CD14-positive monocyte (primary cell): ENCODE measurements around the gene TUBB3. TPM values are rescaled to one million over a fixed set of nuclear protein-coding genes. Genes with fewer than 3 reads are reported as not detected.

Experiments
- DNase-seq, 3 donors: peaks; one replicate each; pipeline ENCODE4 v3.0.0-alpha.2; 2011 to 2022
- H2AFZ ChIP-seq: 2 replicates; pipeline ENCODE4 v1.6.0; 2012; ENCODE audit warnings: mild to moderate bottlenecking, low read depth, low read length, inconsistent platforms; ENCODE audit not compliant: insufficient read depth, poor library complexity, severe bottlenecking
- H3K27ac ChIP-seq, 2 donors: 1 replicate in 1 of 2; 2 replicates in 1 of 2; pipeline ENCODE4 v1.5.1; 2012 to 2013; ENCODE audit warnings: low read length in 2 of 2, control low read depth in 1 of 2, inconsistent platforms in 1 of 2, low read depth in 1 of 2, mild to moderate bottlenecking in 1 of 2
- H3K27me3 ChIP-seq, 2 donors: one replicate each; pipeline versions ENCODE4 v1.6.0 to v1.6.1; 2011 to 2013; ENCODE audit warnings: low read length in 2 of 2; ENCODE audit not compliant: control insufficient read depth in 2 of 2, insufficient read depth in 2 of 2
- H3K36me3 ChIP-seq, 2 donors: replicated peaks in 1 of 2; 1 replicate in 1 of 2; 2 replicates in 1 of 2; pipeline versions ENCODE4 v1.5.1 to v1.6.1; 2012 to 2013; ENCODE audit warnings: low read length in 2 of 2, control low read depth in 1 of 2, inconsistent platforms in 1 of 2, mild to moderate bottlenecking in 1 of 2; ENCODE audit not compliant: insufficient read depth in 2 of 2, control insufficient read depth in 1 of 2
- H3K4me1 ChIP-seq, 2 donors: 1 replicate in 1 of 2; 2 replicates in 1 of 2; pipeline versions ENCODE4 v1.5.1 to v1.6.1; 2012 to 2013; ENCODE audit warnings: low read length in 2 of 2, control low read depth in 1 of 2, inconsistent platforms in 1 of 2, mild to moderate bottlenecking in 1 of 2, moderate library complexity in 1 of 2; ENCODE audit not compliant: insufficient read depth in 2 of 2, control insufficient read depth in 1 of 2
- H3K4me2 ChIP-seq: replicated peaks from 2 replicates; pipeline ENCODE3; 2012; ENCODE audit warnings: low read length, moderate library complexity, mild to moderate bottlenecking; ENCODE audit not compliant: poor library complexity, severe bottlenecking; ENCODE audit errors: extremely low read depth
- H3K4me3 ChIP-seq, 3 experiments: fragments of 200-600 bp in 1 of 3; sonication (generic) in 1 of 3; replicated peaks in 1 of 3; 1 replicate in 2 of 3; 2 replicates in 1 of 3; pipeline ENCODE4 v1.5.1; 2011 to 2013; ENCODE audit warnings: low read length in 3 of 3, mild to moderate bottlenecking in 3 of 3, control low read depth in 2 of 3, low read depth in 2 of 3, inconsistent platforms in 1 of 3, moderate library complexity in 1 of 3
- H3K79me2 ChIP-seq: 2 replicates; pipeline ENCODE4 v1.6.0; 2012; ENCODE audit warnings: mild to moderate bottlenecking, control low read depth, inconsistent platforms, low read length, moderate library complexity; ENCODE audit not compliant: insufficient read depth
- H3K9ac ChIP-seq: 2 replicates; pipeline ENCODE4 v1.6.0; 2017; ENCODE audit warnings: low read length, mild to moderate bottlenecking; ENCODE audit not compliant: insufficient read depth, poor library complexity, severe bottlenecking
- H3K9me3 ChIP-seq, 2 donors: replicated peaks in 1 of 2; 1 replicate in 1 of 2; 2 replicates in 1 of 2; pipeline versions ENCODE4 v1.5.1 to v1.6.1; 2012 to 2013; ENCODE audit warnings: low read length in 2 of 2, control low read depth in 1 of 2; ENCODE audit not compliant: control insufficient read depth in 1 of 2, insufficient read depth in 1 of 2
- H4K20me1 ChIP-seq: 2 replicates; pipeline ENCODE4 v1.6.0; 2012; ENCODE audit warnings: mild to moderate bottlenecking, low read length, control low read depth, moderate library complexity; ENCODE audit not compliant: insufficient read depth
- H3K27ac Mint-ChIP-seq, 7 donors: one replicate each; pipeline ENCODE4 v1.8.0; 2020; ENCODE audit warnings: mild to moderate bottlenecking in 7 of 7, mixed read lengths in 7 of 7, moderate library complexity in 6 of 7, inconsistent platforms in 2 of 7
- H3K27me3 Mint-ChIP-seq, 3 donors: one replicate each; pipeline ENCODE4 v1.8.0; 2021 to 2022; ENCODE audit warnings: low read depth in 3 of 3, mild to moderate bottlenecking in 3 of 3, mixed read lengths in 3 of 3, moderate library complexity in 3 of 3, inconsistent platforms in 1 of 3
- H3K36me3 Mint-ChIP-seq, 2 donors: one replicate each; pipeline ENCODE4 v1.8.0; 2020; ENCODE audit warnings: mixed read lengths in 2 of 2, inconsistent platforms in 1 of 2, mild to moderate bottlenecking in 1 of 2
- H3K4me1 Mint-ChIP-seq: one replicate; pipeline ENCODE4 v1.8.0; 2020; ENCODE audit warnings: mild to moderate bottlenecking, mixed read lengths
- H3K4me3 Mint-ChIP-seq, 2 donors: one replicate each; pipeline ENCODE4 v1.8.0; 2020; ENCODE audit warnings: mild to moderate bottlenecking in 2 of 2, mixed read lengths in 2 of 2, moderate library complexity in 1 of 2
- H3K9me3 Mint-ChIP-seq, 7 donors: one replicate each; pipeline ENCODE4 v1.8.0; 2020 to 2022; ENCODE audit warnings: mixed read lengths in 7 of 7, mild to moderate bottlenecking in 6 of 7, moderate library complexity in 6 of 7, inconsistent platforms in 2 of 7
- WGBS: methylation state at CpG from one replicate; pipeline ENCODE4 v1.1.5; 2013; ENCODE audit warnings: missing lambda C conversion rate; ENCODE audit not compliant: insufficient coverage; 5-methylcytosine and 5-hydroxymethylcytosine counted together
- intact Hi-C, 2 donors: fragments of 100-400 bp; cut with micrococcal nuclease; formaldehyde crosslinking; loops; one replicate each; pipeline versions ENCODE4 v1.15.0 to v1.15.1; 2023
- polyA plus RNA-seq, 3 donors: library from polyadenylated mRNA; depleted of rRNA in 1 of 3; unstranded in 2 of 3; stranded (reverse) in 1 of 3; fragments of 300-500 nt in 2 of 3; fragments of >200 nt in 1 of 3; fragmentation: Illumina TruSeq in 2 of 3; gene quantifications; 1 replicate in 2 of 3; 2 replicates in 1 of 3; pipeline ENCODE4 v1.2.3, GENCODE V29; 2012 to 2021
- TF ChIP-seq, protein P1 (sequence below): fragments of 200-600 bp; IDR thresholded peaks from one replicate; pipeline ENCODE4 v1.8.0; 2022; ENCODE audit warnings: antibody characterized with exemption, mild to moderate bottlenecking

The TUBB3 gene
- polyA plus RNA-seq, 3 donors, result 2.9 TPM; not detected in 2

DNA sequence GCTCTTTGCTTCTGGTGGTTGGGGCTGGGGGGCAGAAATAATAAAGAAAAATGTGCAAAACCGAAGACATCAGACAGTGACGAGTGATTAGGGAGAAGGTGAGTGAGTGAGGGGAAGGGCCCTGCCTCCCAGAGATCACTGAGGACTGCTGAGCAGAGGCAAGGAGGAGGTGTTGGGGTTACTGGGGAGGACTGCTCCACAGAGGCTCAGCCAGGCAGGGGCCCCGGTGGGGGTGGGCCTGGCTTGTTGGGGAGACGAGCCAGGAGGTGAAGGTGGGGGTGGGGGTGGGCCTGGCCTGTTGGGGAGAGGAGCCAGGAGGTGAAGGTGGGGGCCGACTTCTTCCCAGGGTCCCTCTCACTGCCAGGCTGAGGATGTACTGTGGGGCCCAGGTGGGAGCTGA is 23.4 kb downstream of the TUBB3 start:
- Histone ChIP-seq H3K4me2 (no peak overlapping the region), H2AFZ (no peak overlapping the region), H3K9me3 (peaks cover 0 to 5% of the 10 kb centered on the region in 2 donors), H3K27ac (no peak overlapping the region), H3K4me3 (no peak overlapping the region), H3K9ac (no peak overlapping the region), H3K27me3 (peaks cover 7 to 38% of the 10 kb centered on the region in 2 donors), H3K79me2 (peaks cover 4% of the 10 kb centered on the region), H3K36me3 (no peaks in the 10 kb centered on the region), H4K20me1 (peaks cover 9% of the 10 kb centered on the region), H3K4me1 (peaks cover 16 to 24% of the 10 kb centered on the region in 2 donors)
- Mint-ChIP-seq H3K9me3 (peaks cover 0 to 14% (median 4%) of the 10 kb centered on the region in 7 donors), H3K27me3 (peaks cover 40 to 72% (median 58%) of the 10 kb centered on the region in 3 donors), H3K27ac (no peak overlapping the region), H3K4me1 (peaks cover 29% of the 10 kb centered on the region), H3K4me3 (peak overlapping the region in 1 of 2 donors; percentile 69), H3K36me3 (peaks cover 11 to 15% of the 10 kb centered on the region in 2 donors)
- intact Hi-C loops, result loop anchor here in 1 of 2 donors (10.0 kb wide), 1 partner anchor 1162 kb away; the partner anchor contains the start of gene PIEZO1
- no peak for DNase-seq
- TF ChIP-seq, protein P1, sequence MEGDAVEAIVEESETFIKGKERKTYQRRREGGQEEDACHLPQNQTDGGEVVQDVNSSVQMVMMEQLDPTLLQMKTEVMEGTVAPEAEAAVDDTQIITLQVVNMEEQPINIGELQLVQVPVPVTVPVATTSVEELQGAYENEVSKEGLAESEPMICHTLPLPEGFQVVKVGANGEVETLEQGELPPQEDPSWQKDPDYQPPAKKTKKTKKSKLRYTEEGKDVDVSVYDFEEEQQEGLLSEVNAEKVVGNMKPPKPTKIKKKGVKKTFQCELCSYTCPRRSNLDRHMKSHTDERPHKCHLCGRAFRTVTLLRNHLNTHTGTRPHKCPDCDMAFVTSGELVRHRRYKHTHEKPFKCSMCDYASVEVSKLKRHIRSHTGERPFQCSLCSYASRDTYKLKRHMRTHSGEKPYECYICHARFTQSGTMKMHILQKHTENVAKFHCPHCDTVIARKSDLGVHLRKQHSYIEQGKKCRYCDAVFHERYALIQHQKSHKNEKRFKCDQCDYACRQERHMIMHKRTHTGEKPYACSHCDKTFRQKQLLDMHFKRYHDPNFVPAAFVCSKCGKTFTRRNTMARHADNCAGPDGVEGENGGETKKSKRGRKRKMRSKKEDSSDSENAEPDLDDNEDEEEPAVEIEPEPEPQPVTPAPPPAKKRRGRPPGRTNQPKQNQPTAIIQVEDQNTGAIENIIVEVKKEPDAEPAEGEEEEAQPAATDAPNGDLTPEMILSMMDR, result no peak
- 97% methylated on average over 3 of the region's 5 CpGs for WGBS

DNA sequence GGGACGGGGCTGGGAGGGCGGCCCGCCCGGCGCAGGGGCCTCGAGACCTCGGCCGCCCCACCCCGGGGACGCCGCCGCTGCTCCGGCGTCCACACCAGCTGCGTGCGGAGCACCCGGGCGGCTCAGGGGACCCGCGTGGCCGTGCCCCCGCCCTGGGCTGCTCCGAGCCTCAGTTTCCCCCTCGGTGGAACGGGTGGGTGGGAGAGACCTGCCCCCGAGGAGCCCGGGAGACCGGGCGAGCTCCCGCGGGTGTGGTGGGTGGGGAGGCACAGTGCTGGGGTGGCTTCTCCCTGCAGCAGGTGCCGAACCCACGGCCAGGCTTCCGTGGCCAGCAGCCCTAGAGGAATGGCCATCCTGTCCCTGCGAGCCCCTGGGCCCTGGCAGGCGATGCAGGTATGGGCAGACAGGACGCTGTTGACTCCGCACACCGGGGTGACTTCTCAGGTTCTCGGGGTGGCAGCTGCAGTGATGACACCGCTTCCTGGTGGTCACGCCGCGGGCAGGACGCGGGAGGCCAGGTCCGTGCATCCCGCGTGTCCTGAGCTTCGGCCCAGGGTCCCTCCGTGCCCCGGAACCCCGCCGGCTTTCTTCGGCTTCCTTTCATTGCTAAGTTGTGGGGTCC is 26.1 kb downstream of the TUBB3 start:
- Mint-ChIP-seq H3K36me3 (peaks cover 16 to 31% of the 10 kb centered on the region in 2 donors), H3K27me3 (peaks cover 33 to 53% (median 53%) of the 10 kb centered on the region in 3 donors), H3K9me3 (peaks cover 0 to 14% (median 2%) of the 10 kb centered on the region in 7 donors), H3K4me3 (peak overlapping the region; percentile 83 to 89), H3K27ac (no peak overlapping the region), H3K4me1 (peaks cover 42% of the 10 kb centered on the region)
- no peak for DNase-seq
- Histone ChIP-seq H3K4me1 (peaks cover 27 to 36% of the 10 kb centered on the region in 2 donors), H3K79me2 (peaks cover 9% of the 10 kb centered on the region), H3K36me3 (no peaks in the 10 kb centered on the region), H3K4me2 (peak overlapping the region; percentile 86), H3K27me3 (peaks cover 7 to 38% of the 10 kb centered on the region in 2 donors), H3K9ac (peak overlapping the region; percentile 60), H3K4me3 (peak overlapping the region; percentile 32 to 78 (median 43)), H4K20me1 (peaks cover 24% of the 10 kb centered on the region), H3K9me3 (peaks cover 0 to 5% of the 10 kb centered on the region in 2 donors), H3K27ac (no peak overlapping the region), H2AFZ (peak overlapping the region; percentile 63)
- 22% methylated on average over 38 of the region's 55 CpGs for WGBS
- intact Hi-C loops, result loop anchor here in 1 of 2 donors (10.0 kb wide), 1 partner anchor 1164 kb away; the partner anchor contains the start of gene PIEZO1
- TF ChIP-seq, protein P1, result no peak
